GM21447 (cell line): ENCODE results near the gene UTP14C.
"Not testable (repeated sequence)": the region's sequence is repeated elsewhere in the genome, so short reads cannot be mapped to it uniquely, and the experiment has no call there.

Experiments used
- ATAC-seq: cut with Tn5 transposase; IDR thresholded peaks from one replicate; pipeline ENCODE4 v1.9.1; 2021; ENCODE audit not compliant: unreplicated experiment

The UTP14C gene

GRCh38 chr13:52003541-52003940 is 20.9 kb upstream of the UTP14C start:
- no peak for ATAC-seq

DNA sequence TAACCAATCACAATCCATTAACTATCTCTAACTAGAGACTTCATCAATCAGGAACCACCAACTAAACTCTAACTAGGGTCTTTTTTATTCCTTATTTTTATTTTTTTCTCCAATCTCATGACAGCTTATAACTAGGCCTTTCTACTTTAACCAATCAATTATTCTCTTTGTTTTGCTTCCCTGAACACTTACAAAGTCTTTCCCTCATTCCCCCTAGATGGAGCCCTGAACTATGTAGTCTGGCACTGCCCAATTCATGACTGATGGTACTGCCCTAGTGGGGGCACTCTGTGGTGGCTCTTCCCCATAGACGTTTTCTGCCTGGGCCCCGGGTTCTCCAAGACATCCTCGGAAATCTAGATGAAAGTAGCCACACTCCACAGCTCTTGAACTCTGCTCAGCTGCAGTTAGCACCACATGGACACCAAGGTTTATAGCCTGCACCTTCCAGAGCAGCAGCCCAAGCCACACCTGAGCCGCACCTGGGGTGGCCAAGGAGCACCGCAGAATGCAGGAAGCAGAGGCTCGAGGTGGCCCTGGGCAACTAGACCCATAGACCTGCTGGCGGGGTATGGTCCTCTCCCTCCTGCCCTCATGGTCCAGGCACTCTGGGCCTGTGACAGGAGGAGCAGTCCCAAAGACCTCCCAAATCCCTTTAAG is 19.9 kb upstream of the UTP14C start:
- ATAC-seq, result no peak

DNA sequence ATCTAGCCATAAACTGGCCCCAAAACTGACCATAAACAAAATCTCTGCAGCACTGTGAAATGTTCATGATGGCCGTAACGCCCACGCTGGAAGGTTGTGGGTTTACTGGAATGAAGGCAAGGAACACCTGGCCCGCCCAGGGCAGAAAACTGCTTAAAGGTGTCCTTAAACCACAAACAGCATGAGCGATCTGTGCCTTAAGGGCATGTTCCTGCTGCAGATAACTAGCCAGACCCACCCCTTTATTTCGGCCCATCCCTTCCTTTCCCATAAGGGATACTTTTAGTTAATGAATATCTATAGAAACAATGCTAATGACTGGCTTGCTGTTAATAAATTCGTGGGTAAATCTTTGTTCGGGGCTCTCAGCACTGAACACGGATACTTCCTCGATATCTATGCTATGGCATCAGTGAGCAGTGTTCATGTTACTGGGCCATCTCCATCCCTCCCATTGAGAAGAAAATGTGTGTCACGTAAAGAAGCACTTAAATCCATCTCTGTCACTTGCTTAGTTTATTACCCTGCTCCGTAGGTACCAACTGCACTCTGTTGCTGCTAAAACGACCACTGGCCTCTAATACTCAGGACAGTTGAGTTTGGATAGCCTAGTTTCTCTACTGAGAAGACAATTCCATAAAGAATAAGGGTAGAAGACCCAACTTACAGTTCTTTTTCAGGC is 18.5 kb upstream of the UTP14C start:
- ATAC-seq, result no peak

- no peak for ATAC-seq
Measured at GRCh38 chr13:52006523-52007245, 17.8 kb upstream of the UTP14C start.

DNA sequence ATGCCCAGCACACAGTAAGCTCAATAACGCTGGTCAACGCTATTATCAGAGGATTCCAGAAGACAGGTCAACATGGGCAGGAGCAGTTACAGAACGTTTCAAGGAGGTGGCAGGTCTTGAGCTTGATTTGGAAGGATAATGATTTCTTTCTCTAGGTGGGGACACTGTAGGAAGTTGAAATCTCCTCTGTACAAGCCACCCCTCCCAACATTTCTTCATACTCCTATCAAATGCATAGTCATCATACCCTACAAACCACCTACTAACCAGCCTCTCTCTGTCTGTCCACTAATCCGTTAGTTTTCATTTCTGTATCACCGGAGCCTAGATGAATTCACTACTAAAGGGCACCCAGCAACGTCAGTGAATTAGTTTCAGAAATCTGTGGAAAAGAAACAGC is 14.5 kb upstream of the UTP14C start:
- no peak for ATAC-seq

DNA sequence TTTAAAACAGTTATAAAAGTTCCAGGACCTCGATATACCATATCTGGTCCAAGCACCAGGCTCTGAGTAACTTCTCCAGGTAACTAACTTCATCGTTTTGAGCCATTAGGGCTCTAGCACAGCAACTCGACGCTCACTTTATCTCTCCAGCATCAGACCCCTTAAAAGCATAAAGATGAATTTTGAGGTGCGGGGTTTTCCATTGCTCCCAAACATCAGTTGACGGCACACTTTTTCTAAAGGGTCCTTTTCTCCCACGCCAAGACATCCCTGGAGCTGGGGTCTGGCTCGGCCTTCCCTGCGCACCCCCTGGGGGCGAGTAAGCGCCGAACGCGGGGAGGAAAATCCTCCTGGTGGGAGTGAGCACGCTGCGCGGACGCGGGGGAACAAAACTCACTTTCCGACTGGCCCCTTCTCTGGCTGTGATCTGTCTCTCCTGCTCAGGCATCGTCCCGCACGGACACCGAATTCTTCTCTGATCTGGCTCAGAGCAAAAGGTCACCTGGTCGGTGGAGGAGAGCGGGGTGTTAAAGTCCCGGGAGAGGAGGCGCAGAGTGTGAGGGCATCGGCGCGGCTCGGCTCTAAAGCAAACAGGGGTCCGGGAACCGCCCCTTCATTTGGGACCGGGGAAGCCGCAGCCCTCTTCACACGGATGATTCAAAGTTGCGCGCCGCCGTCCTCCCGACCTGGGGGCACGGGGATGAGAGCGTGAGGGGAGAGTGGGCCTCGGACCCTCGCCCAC is 13.4 kb upstream of the UTP14C start, which contains the start of gene ATP7B:
Gene ATP7B, minus strand, starts transcription at position 561 of the 742 bp plus-strand sequence. Its CDS starts 113 bp downstream, at position 448.
- ATAC-seq, result peak; percentile 8

DNA sequence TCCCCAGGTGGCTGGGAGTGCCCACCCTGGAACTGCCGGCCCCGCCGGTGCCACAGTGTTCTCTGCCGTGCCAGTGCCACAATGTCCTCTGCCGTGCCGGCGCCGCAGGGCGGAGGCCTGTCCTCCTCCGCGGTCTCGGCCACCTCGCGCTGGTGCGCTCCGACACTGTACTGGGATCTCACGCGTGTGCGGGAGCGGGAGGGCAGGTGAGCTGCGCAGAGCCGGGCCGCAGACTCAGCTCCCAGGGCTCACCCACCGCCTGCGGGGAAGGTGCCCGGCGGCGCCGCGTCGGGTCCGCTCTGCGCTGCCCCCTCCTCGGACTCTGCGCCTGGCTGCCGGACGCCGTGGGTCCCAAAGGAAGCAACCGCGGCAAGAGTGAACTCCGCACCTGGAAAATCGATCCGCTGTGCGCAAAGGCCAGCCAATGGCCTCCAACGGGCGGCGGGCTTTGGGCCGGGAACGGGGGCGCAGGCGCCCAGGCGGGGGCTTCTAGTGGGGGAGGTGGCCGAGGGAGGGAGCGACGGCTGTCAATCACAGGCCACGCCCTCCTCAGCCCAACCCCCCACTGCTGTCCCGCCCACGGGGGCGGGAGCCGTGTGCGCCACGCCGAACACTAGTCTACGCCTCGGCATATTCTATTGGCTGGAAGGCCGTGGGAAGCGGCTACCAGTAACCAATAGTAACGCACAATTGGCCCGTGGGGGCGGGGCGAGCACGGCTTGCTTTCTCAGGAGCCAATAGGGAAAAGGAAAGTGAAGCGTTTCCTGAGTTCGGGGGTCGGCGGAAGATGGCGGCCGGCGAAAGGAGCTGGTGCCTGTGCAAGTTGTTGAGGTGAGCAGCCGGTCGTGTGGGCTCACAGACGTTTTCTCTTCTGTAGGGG is 12.6 kb upstream of the UTP14C start, which contains the start of gene ALG11:
Gene ALG11, plus strand, starts transcription at position 767 of the 880 bp plus-strand sequence. Its CDS starts 21 bp downstream, at position 788.
- peak; percentile 99 for ATAC-seq

GRCh38 chr13:52012512-52012836 is 12.0 kb upstream of the UTP14C start:
- ATAC-seq, result no peak

DNA sequence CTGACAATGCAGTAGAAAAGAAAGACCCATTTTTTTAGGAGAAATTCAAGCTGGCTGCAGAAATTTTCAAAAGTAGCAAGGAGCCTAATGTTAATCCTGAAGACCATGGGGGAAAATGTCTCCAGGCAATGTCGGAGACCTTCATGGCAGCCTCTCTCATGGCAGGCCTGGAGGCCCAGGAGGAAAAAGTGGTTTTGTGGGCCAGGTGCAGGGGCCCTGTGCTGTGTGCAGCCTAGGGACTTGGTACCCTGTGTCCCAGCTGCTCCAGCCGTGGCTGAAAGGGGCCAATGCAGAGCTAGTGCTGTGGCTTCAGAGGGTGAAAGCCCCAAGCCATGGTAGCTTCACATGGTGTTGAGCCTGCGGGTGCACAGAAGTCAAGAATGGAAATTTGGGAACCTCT is 8.2 kb upstream of the UTP14C start:
- ATAC-seq, result no peak

DNA sequence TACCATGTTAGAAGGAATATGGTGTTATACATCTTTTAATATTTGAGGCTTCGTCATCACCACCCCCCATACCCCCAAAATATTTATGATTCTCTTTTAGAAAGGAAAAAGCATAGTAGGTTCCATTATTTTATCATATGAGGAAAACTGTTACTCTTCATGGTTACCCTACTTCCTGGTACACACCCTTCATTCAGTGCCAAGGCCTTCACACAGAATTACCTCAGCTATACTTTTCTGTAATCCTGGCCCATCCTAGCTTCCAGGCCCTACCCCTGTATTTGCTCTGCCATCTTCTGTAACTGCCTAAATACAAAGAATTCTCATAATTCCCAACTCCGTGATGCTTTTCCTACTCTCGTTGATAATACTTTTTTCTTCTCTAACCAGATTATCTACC is 4.3 kb upstream of the UTP14C start:
- ATAC-seq, result no peak

GRCh38 chr13:52022356-52022755 is 2.1 kb upstream of the UTP14C start:
- ATAC-seq, result no peak

- no peak for ATAC-seq
Measured at GRCh38 chr13:52025475-52026245, 1.2 kb downstream of the UTP14C start.

DNA sequence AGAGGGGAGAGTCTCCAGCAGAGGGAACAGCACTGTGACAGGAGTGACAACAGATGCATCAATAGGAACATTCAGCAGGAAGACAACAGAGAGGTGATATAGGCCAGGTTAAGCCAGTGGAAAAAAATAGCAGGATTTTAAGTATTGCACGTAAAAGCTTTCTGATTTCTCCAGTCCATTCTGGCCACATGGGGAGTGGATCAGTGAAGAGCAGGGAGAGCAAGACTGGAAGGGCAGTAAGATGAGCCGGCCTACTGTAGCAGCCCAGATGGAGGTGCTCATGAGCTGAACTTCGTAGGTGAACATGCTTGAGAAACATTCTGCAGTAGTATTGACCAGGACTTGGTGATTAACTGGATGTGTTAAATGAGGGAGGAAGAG is 1.7 kb downstream of the UTP14C start:
- ATAC-seq, result no peak

DNA sequence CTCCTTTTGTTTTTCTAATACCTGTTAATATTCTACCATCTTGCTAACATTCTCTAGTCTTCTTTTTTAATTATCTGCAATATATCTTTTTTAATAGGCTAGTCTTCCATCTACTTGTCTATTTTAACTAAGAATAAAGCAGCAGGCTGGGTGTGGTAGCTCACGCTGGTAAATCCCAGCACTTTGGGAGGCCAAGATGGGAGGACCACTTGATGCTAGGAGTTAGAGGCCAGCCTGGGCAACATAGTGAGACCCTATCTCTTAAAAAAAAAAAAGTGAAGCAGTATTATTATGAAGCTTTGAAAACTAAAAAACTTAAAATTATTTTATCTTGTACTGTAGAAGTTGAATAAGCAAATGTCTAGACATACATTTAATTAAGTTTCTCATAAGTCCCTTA is 3.3 kb downstream of the UTP14C start:
- no peak for ATAC-seq

DNA sequence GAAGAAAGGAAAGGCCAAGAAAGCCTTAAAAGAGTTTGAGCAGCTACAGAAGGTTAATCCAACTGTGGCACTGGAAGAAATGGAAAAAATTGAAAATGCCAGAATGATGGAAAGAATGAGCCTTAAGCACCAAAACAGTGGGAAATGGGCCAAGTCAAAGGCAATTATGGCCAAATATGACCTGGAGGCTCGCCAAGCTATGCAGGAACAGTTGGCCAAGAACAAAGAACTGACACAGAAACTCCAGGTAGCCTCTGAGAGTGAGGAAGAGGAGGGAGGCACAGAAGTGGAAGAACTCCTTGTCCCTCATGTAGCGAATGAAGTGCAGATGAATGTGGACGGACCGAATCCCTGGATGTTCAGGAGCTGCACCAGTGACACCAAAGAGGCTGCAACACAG is 5.1 kb downstream of the UTP14C start:
- no peak for ATAC-seq

DNA sequence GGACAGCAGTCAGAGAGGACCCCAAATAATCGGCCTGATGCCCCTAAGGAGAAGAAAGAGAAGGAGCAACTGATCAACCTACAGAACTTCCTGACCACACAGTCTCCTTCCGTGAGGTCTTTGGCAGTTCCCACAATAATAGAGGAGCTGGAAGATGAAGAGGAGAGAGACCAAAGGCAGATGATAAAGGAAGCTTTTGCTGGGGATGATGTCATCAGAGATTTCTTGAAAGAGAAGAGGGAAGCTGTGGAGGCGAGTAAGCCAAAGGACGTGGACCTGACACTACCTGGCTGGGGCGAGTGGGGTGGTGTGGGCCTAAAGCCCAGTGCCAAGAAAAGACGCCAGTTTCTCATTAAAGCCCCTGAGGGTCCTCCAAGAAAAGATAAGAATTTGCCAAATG is 5.9 kb downstream of the UTP14C start:
- not testable (repeated sequence) for ATAC-seq

DNA sequence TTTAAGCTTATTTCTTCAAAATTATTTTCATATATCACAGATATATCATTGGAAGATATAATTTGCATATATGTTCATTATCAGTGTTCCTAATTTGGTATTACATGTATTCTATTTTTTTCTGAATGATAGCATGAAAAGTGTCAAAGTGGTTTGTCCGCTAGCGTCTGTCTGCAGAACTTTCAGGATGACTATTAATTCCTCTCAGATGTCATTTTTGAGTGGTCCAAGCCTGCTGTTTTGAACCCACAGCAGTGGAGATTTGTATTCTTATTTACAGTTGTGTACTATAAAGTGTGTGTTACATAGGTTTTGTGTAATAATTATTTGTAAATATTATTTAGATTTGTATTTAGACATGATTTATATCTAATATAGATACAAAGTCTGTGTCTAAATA is 8.5 kb downstream of the UTP14C start:
- ATAC-seq, result no peak

GRCh38 chr13:52034616-52035226 is 10.2 kb downstream of the UTP14C start:
- no peak for ATAC-seq

GRCh38 chr13:52036037-52036436 is 11.5 kb downstream of the UTP14C start:
- ATAC-seq, result no peak
